H1 (cell line): ENCODE results near the gene ZDHHC20. TPM values are rescaled to one million over a fixed set of nuclear protein-coding genes. Genes with fewer than 3 reads are reported as not detected.

Experiments used
- CTCF ChIA-PET: fragments of 300-600 bp; sonication (Branson Sonifier 250); formaldehyde crosslinking; loops from one replicate; lab custom pipeline; 2021; ENCODE audit not compliant: partially characterized antibody; lab: Charles Lee
- POLR2A ChIA-PET: fragments of 300-600 bp; sonication (Branson Sonifier 250); formaldehyde crosslinking; loops from one replicate; lab custom pipeline; 2021; ENCODE audit warnings: inconsistent platforms; ENCODE audit not compliant: partially characterized antibody; lab: Charles Lee
- DNase-seq, 2 experiments: peaks; one replicate each; pipeline versions ENCODE4 v3.0.0 to v3.0.0-alpha.2; 2010 to 2022; ENCODE audit warnings: low spot score in 2 of 2, low read depth in 1 of 2, mixed read lengths in 1 of 2
- FAIRE-seq: peaks from 2 replicates; lab custom pipeline; 2011; peaks lifted over from hg19 to GRCh38; lab: Jason Lieb, UNC
- H2AFZ ChIP-seq: 2 replicates; pipeline ENCODE4 v1.8.1; 2012; ENCODE audit warnings: low read length, inconsistent platforms
- H2AK5ac ChIP-seq: 2 replicates; pipeline ENCODE4 v1.6.1; 2013; ENCODE audit warnings: low read depth, low read length
- H2BK120ac ChIP-seq: replicated peaks from 2 replicates; pipeline ENCODE3; 2013; ENCODE audit warnings: low read depth, low read length, inconsistent platforms
- H2BK12ac ChIP-seq: 2 replicates; pipeline ENCODE4 v1.6.1; 2013; ENCODE audit warnings: low read depth, low read length
- H2BK15ac ChIP-seq: 2 replicates; pipeline ENCODE4 v1.6.1; 2013; ENCODE audit warnings: low read length
- H2BK20ac ChIP-seq: 2 replicates; pipeline ENCODE4 v1.6.1; 2013; ENCODE audit warnings: low read length
- H2BK5ac ChIP-seq: 2 replicates; pipeline ENCODE4 v1.6.1; 2013; ENCODE audit warnings: low read depth, low read length
- H3K14ac ChIP-seq: 2 replicates; pipeline ENCODE4 v1.6.1; 2013; ENCODE audit warnings: inconsistent platforms; ENCODE audit not compliant: insufficient read length
- H3K18ac ChIP-seq: 2 replicates; pipeline ENCODE4 v1.6.1; 2013; ENCODE audit warnings: low read length; ENCODE audit errors: extremely low read depth
- H3K23ac ChIP-seq: 2 replicates; pipeline ENCODE4 v1.6.1; 2013; ENCODE audit warnings: inconsistent platforms; ENCODE audit not compliant: insufficient read length
- H3K23me2 ChIP-seq: 2 replicates; pipeline ENCODE4 v1.6.1; 2013; ENCODE audit warnings: low read depth, low read length
- H3K27ac ChIP-seq: 2 replicates; pipeline ENCODE4 v1.6.1; 2011; ENCODE audit warnings: low read depth, low read length, inconsistent platforms
- H3K27me3 ChIP-seq, 4 experiments: replicated peaks in 1 of 4; 1 replicate in 1 of 4; 2 replicates in 3 of 4; pipeline versions ENCODE4 v1.6.1 to v1.8.1; 2011 to 2013; ENCODE audit warnings: low read length in 3 of 4, mild to moderate bottlenecking in 3 of 4, inconsistent platforms in 2 of 4, mixed read lengths in 2 of 4, moderate library complexity in 1 of 4; ENCODE audit not compliant: control insufficient read depth in 3 of 4, insufficient read depth in 3 of 4; ENCODE audit errors: extremely low read depth in 1 of 4
- H3K36me3 ChIP-seq, 4 experiments: 2 replicates each; pipeline versions ENCODE4 v1.6.1 to v1.8.1; 2011 to 2013; ENCODE audit warnings: mild to moderate bottlenecking in 4 of 4, low read length in 3 of 4, moderate library complexity in 2 of 4, control low read depth in 1 of 4, inconsistent platforms in 1 of 4; ENCODE audit not compliant: insufficient read depth in 4 of 4, control insufficient read depth in 2 of 4
- H3K4ac ChIP-seq: replicated peaks from 2 replicates; pipeline ENCODE3; 2013; ENCODE audit warnings: low read length, low read depth, mixed read lengths, inconsistent platforms; ENCODE audit not compliant: insufficient read length
- H3K4me1 ChIP-seq, 4 experiments: replicated peaks in 1 of 4; 1 replicate in 1 of 4; 2 replicates in 3 of 4; pipeline versions ENCODE4 v1.6.1 to v1.8.1; 2011 to 2013; ENCODE audit warnings: low read length in 3 of 4, inconsistent platforms in 2 of 4, mixed read lengths in 1 of 4; ENCODE audit not compliant: insufficient read depth in 4 of 4, control insufficient read depth in 3 of 4
- H3K4me2 ChIP-seq, 2 experiments: 2 replicates each; pipeline versions ENCODE4 v1.6.1 to v1.8.1; 2011 to 2013; ENCODE audit warnings: low read depth in 2 of 2, low read length in 2 of 2, control low read depth in 1 of 2, inconsistent platforms in 1 of 2, mild to moderate bottlenecking in 1 of 2; ENCODE audit not compliant: insufficient read depth in 1 of 2
- H3K4me3 ChIP-seq, 4 experiments: fragments of 200-600, 300-600 bp in 1 of 4; sonication (generic), shearing (Covaris generic), sonication (Bioruptor Twin) in 1 of 4; 2 replicates each; pipeline versions ENCODE4 v1.5.1 to v1.8.1; 2011 to 2016; ENCODE audit warnings: low read length in 4 of 4, low read depth in 3 of 4, control low read depth in 2 of 4, inconsistent platforms in 2 of 4, mild to moderate bottlenecking in 2 of 4, mixed read lengths in 1 of 4, moderate library complexity in 1 of 4; ENCODE audit not compliant: insufficient read depth in 2 of 4; ENCODE audit errors: extremely low read depth in 1 of 4
- H3K56ac ChIP-seq: replicated peaks from 2 replicates; pipeline ENCODE3; 2013; ENCODE audit warnings: low read depth, mild to moderate bottlenecking, mixed read lengths, low read length, inconsistent platforms; ENCODE audit not compliant: insufficient read length
- H3K79me1 ChIP-seq: 2 replicates; pipeline ENCODE4 v1.6.1; 2013; ENCODE audit warnings: low read depth, low read length, control low read depth
- H3K79me2 ChIP-seq, 2 experiments: 2 replicates each; pipeline versions ENCODE4 v1.6.1 to v1.8.1; 2012 to 2013; ENCODE audit warnings: low read length in 2 of 2, mild to moderate bottlenecking in 2 of 2, inconsistent platforms in 1 of 2; ENCODE audit not compliant: insufficient read depth in 2 of 2, control insufficient read depth in 1 of 2
- H3K9ac ChIP-seq, 4 experiments: replicated peaks in 1 of 4; 1 replicate in 1 of 4; 2 replicates in 3 of 4; pipeline versions ENCODE4 v1.6.1 to v1.8.1; 2011 to 2013; ENCODE audit warnings: low read depth in 3 of 4, low read length in 3 of 4, control low read depth in 2 of 4, mild to moderate bottlenecking in 2 of 4, moderate library complexity in 2 of 4, inconsistent platforms in 1 of 4; ENCODE audit errors: extremely low read depth in 1 of 4
- H3K9me3 ChIP-seq, 2 experiments: 2 replicates each; pipeline versions ENCODE4 v1.6.1 to v1.8.1; 2012 to 2013; ENCODE audit warnings: mild to moderate bottlenecking in 2 of 2, moderate library complexity in 2 of 2, control low read depth in 1 of 2, inconsistent platforms in 1 of 2, low read depth in 1 of 2, low read length in 1 of 2, mixed read lengths in 1 of 2; ENCODE audit not compliant: insufficient read depth in 2 of 2
- H4K20me1 ChIP-seq, 2 experiments: replicated peaks in 1 of 2; 2 replicates each; pipeline versions ENCODE3 to v1.8.1; 2011 to 2013; ENCODE audit warnings: inconsistent platforms in 2 of 2, low read length in 2 of 2, mild to moderate bottlenecking in 1 of 2; ENCODE audit not compliant: insufficient read depth in 2 of 2, control insufficient read depth in 1 of 2
- H4K5ac ChIP-seq: 2 replicates; pipeline ENCODE4 v1.6.1; 2013; ENCODE audit warnings: low read length, low read depth, mixed read lengths, inconsistent platforms; ENCODE audit not compliant: insufficient read length
- H4K8ac ChIP-seq: 2 replicates; pipeline ENCODE4 v1.8.0; 2013; ENCODE audit warnings: mild to moderate bottlenecking, moderate library complexity, low read length, inconsistent platforms; ENCODE audit not compliant: insufficient read depth; ENCODE audit errors: extremely low read depth
- H4K91ac ChIP-seq: replicated peaks from 2 replicates; pipeline ENCODE3; 2013; ENCODE audit warnings: low read length, mixed read lengths, inconsistent platforms; ENCODE audit not compliant: insufficient read length
- CBX5 ChIP-seq: fragments of 300-800, 300-1000 bp; sonication (generic); IDR thresholded peaks from 2 replicates; pipeline ENCODE4 v1.7.1; 2016; ENCODE audit warnings: antibody characterized with exemption, low read length, low read depth
- CTBP2 ChIP-seq: IDR thresholded peaks from 2 replicates; pipeline ENCODE4 v1.7.0; 2011; ENCODE audit warnings: borderline replicate concordance, mild to moderate bottlenecking, moderate library complexity, mixed read lengths, low read length; ENCODE audit not compliant: insufficient read depth, insufficient read length
- GABPA ChIP-seq: IDR thresholded peaks from 2 replicates; pipeline ENCODE4 v1.6.1; 2011; ENCODE audit warnings: mild to moderate bottlenecking, low read length, moderate library complexity, borderline replicate concordance; ENCODE audit not compliant: insufficient read depth
- HDAC2 ChIP-seq, 2 experiments: fragments of 300-600 bp in 1 of 2; sonication (generic) in 1 of 2; IDR thresholded peaks; 2 replicates each; pipeline ENCODE4 v1.6.1; 2011 to 2012; ENCODE audit warnings: low read depth in 2 of 2, low read length in 2 of 2, mild to moderate bottlenecking in 2 of 2, moderate library complexity in 2 of 2, borderline replicate concordance in 1 of 2, inconsistent platforms in 1 of 2
- KDM1A ChIP-seq: fragments of 200-600, 300-600 bp; sonication (generic); IDR thresholded peaks from 2 replicates; pipeline ENCODE4 v1.7.1; 2016; ENCODE audit warnings: mild to moderate bottlenecking, low read length, borderline replicate concordance
- PHF8 ChIP-seq: fragments of 200-600 bp; sonication (generic); conservative IDR thresholded peaks from 2 replicates; pipeline ENCODE4 v1.7.1; 2012; ENCODE audit warnings: low read depth, mild to moderate bottlenecking, inconsistent platforms, low read length, moderate library complexity
- POLR2AphosphoS5 ChIP-seq: IDR thresholded peaks from 2 replicates; pipeline ENCODE4 v1.6.1; 2011; ENCODE audit warnings: low read depth, low read length
- RNF2 ChIP-seq: fragments of 200-900, 300-1000 bp; sonication (generic); IDR thresholded peaks from 2 replicates; pipeline ENCODE4 v1.7.1; 2016; ENCODE audit warnings: borderline replicate concordance, low read depth, mild to moderate bottlenecking, antibody characterized with exemption, low read length; ENCODE audit not compliant: poor library complexity, severe bottlenecking; ENCODE audit errors: missing control alignments
- SAP30 ChIP-seq: fragments of 300-600 bp; sonication (generic); IDR thresholded peaks from 2 replicates; pipeline ENCODE4 v1.7.1; 2012; ENCODE audit warnings: low read length, moderate library complexity, mild to moderate bottlenecking, inconsistent platforms; ENCODE audit not compliant: insufficient read depth, insufficient replicate concordance
- TBP ChIP-seq: IDR thresholded peaks from 2 replicates; pipeline ENCODE4 v1.6.1; 2011; ENCODE audit warnings: low read depth, low read length, improper control_type of control experiment
- YY1 ChIP-seq: IDR thresholded peaks from 2 replicates; pipeline ENCODE4 v1.6.1; 2011; ENCODE audit warnings: low read depth, mild to moderate bottlenecking, low read length
- WGBS, 2 experiments: shearing (Covaris generic) in 1 of 2; methylation state at CpG; one replicate each; pipeline versions ENCODE4 v1.1.6 to v1.1.7; 2013 to 2015; ENCODE audit warnings: low lambda C conversion rate in 2 of 2, mixed read lengths in 2 of 2, inconsistent platforms in 1 of 2, low coverage in 1 of 2, missing lambda C conversion rate in 1 of 2; ENCODE audit not compliant: insufficient replicate concordance in 2 of 2, insufficient coverage in 1 of 2, insufficient read length in 1 of 2; ENCODE audit errors: extremely low coverage in 1 of 2, missing lambda C conversion rate in 1 of 2; 5-methylcytosine and 5-hydroxymethylcytosine counted together
- polyA plus RNA-seq, 7 experiments: library from polyadenylated mRNA; depleted of rRNA in 3 of 7; stranded (reverse) in 5 of 7; unstranded in 2 of 7; fragments of >200 nt in 5 of 7; fragments of 200-250 nt in 2 of 7; gene quantifications; 1 replicate in 5 of 7; 2 replicates in 1 of 7; 4 replicates in 1 of 7; pipeline versions ENCODE4 v1.2.1 to v1.2.3, GENCODE V29; 2011 to 2013; ENCODE audit warnings: missing spikeins in 2 of 7, mixed read lengths in 2 of 7
- total RNA-seq: library from RNA; stranded (reverse); fragmentation: NEBNext Ultra II Directional; extraction: Animal tissue kit (Norgen Biotek cat#: 25700); gene quantifications from 2 replicates; pipeline ENCODE4 v1.2.1, GENCODE V29; 2021
- TF ChIP-seq, protein P1 (sequence below): IDR thresholded peaks from 2 replicates; pipeline ENCODE4 v1.6.1; 2011; ENCODE audit warnings: low read length, improper control_type of control experiment

ZDHHC20 gene
- total and polyA plus RNA-seq, 2 of the 8 experiments (the other 6 are each of a cell fraction or from before 2014, with no cell fraction given) = 16.4 to 89.0 TPM

DNA sequence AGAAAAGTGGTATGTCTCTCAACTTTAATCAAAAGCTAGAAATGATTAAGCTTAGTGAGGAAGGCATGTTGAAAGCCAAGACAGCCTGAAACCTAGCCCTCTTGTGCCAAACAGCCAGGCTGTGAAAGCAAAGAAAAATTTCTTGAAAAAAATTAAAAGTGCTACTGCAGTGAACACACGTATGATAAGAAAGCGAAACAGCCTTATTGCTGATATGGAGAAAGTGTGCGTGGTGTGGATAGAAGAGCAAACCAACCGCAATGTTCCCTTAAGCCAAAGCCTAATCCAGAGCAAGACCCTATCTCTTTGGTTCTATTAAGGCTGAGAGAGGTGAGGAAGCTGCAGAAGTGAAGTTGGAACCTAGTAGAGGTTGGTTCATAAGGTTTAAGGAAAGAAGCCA lies 96.4 kb downstream of the ZDHHC20 start:
- no peak overlapping the region for H2BK15ac ChIP-seq
- POLR2A ChIA-PET = interaction anchor here (1.9 kb wide), 1 partner anchor 35 kb away, joined by 5 read pairs; no protein-coding TSS in a partner anchor
- H4K91ac ChIP-seq = no peak overlapping the region
- CTCF ChIA-PET = no interaction called here
- H3K23me2 ChIP-seq = no peaks in the 10 kb centered on the region
- 95% methylated on average over 4 of the region's 4 CpGs; no CpG with 5 or more reads in 1 of the 2 experiments for WGBS, 2 experiments
- no peak overlapping the region for H3K56ac ChIP-seq
- no peak overlapping the region for H4K5ac ChIP-seq
- no peak overlapping the region for H3K14ac ChIP-seq
- H3K4ac ChIP-seq = no peak overlapping the region
- no peaks in the 10 kb centered on the region for H4K20me1 ChIP-seq
- no peak overlapping the region for H3K23ac ChIP-seq
- H3K9ac ChIP-seq = no peak overlapping the region
- DNase-seq = no peak
- no peak overlapping the region for H2BK12ac ChIP-seq
- H3K27me3 ChIP-seq = no peaks in the 10 kb centered on the region
- H2BK20ac ChIP-seq = no peak overlapping the region
- H3K79me2 ChIP-seq = no peaks in the 10 kb centered on the region
- no peaks in the 10 kb centered on the region for H3K79me1 ChIP-seq
- H2AK5ac ChIP-seq = no peak overlapping the region
- no peak overlapping the region for H2AFZ ChIP-seq
- H2BK120ac ChIP-seq = no peak overlapping the region
- H3K27ac ChIP-seq = no peak overlapping the region
- no peak for FAIRE-seq
- no peaks in the 10 kb centered on the region for H3K9me3 ChIP-seq
- H3K4me2 ChIP-seq = no peak overlapping the region
- H4K8ac ChIP-seq = no peak overlapping the region
- no peak overlapping the region for H3K18ac ChIP-seq
- no peak overlapping the region for H2BK5ac ChIP-seq
- no peaks in the 10 kb centered on the region; a peak in 1 of 7 replicates for H3K4me1 ChIP-seq
- no peaks in the 10 kb centered on the region for H3K36me3 ChIP-seq
- no peak overlapping the region for H3K4me3 ChIP-seq
- TF ChIP-seq TBP (no peak), KDM1A (no peak), HDAC2 (IDR thresholded peaks at IDR 0.05; ENCODE audit: borderline replicate concordance in 1 of 2, low read depth in 2 of 2, low read length in 2 of 2) (no peak), YY1 (no peak), SAP30 (no peak), CTBP2 (no peak), PHF8 (no peak), GABPA (no peak), POLR2AphosphoS5 (no peak), RNF2 (no peak), CBX5 (no peak)
- TF ChIP-seq, protein P1, sequence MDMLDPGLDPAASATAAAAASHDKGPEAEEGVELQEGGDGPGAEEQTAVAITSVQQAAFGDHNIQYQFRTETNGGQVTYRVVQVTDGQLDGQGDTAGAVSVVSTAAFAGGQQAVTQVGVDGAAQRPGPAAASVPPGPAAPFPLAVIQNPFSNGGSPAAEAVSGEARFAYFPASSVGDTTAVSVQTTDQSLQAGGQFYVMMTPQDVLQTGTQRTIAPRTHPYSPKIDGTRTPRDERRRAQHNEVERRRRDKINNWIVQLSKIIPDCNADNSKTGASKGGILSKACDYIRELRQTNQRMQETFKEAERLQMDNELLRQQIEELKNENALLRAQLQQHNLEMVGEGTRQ = no peak
